ENCODE results near the gene SNX6. TPM values are rescaled to one million over a fixed set of nuclear protein-coding genes. Genes with fewer than 3 reads are reported as not detected.

SNX6 gene
- total and polyA plus RNA-seq, 9 of the 15 experiments (the other 6 are each of a cell fraction or from before 2014, with no cell fraction given) = 34.6 to 111 (median 57.5) TPM

DNA sequence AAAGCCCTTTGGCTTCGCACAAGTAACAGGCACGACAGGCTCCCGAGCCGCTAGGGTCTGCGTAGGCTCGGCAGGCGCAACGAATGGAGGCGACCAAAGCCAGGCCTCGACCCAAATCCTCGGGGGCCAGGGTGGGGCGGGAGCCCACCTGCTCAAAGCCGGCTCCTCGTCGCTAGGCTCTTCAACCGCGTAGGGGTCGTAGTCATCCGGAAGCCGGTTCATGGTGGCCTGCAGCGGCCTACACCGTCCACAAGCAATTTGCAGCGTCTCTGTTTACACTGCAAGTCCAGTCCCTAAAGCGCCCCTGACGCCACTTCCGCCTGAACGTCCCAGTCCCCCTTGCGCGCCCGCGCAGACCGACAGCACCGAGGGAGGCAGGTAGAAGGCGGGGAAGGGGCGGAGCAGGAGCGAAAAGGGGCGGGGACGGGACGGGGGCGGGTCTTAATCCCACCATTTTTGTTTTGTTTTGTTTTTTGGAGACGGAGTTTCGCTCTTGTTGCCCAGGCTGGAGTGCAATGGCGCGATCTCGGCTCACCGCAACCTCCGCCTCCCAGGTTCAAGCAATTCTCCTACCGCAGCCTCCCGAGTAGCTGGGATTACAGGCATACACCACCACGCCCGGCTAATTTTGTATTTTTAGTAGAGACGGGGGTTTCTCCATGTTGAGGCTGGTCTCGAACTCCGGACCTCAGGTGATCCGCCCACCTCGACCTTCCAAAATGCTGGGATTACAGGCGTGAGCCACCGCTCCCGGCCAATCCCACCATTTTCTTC lies 90.4 kb downstream of the SNX6 start, which contains the start of gene EAPP (continued):
- TF ChIP-seq, protein P1, sequence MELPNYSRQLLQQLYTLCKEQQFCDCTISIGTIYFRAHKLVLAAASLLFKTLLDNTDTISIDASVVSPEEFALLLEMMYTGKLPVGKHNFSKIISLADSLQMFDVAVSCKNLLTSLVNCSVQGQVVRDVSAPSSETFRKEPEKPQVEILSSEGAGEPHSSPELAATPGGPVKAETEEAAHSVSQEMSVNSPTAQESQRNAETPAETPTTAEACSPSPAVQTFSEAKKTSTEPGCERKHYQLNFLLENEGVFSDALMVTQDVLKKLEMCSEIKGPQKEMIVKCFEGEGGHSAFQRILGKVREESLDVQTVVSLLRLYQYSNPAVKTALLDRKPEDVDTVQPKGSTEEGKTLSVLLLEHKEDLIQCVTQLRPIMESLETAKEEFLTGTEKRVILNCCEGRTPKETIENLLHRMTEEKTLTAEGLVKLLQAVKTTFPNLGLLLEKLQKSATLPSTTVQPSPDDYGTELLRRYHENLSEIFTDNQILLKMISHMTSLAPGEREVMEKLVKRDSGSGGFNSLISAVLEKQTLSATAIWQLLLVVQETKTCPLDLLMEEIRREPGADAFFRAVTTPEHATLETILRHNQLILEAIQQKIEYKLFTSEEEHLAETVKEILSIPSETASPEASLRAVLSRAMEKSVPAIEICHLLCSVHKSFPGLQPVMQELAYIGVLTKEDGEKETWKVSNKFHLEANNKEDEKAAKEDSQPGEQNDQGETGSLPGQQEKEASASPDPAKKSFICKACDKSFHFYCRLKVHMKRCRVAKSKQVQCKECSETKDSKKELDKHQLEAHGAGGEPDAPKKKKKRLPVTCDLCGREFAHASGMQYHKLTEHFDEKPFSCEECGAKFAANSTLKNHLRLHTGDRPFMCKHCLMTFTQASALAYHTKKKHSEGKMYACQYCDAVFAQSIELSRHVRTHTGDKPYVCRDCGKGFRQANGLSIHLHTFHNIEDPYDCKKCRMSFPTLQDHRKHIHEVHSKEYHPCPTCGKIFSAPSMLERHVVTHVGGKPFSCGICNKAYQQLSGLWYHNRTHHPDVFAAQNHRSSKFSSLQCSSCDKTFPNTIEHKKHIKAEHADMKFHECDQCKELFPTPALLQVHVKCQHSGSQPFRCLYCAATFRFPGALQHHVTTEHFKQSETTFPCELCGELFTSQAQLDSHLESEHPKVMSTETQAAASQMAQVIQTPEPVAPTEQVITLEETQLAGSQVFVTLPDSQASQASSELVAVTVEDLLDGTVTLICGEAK (IDR thresholded peaks at IDR 0.05) = peak; percentile 79
- TF ChIP-seq, protein P1 (CRISPR knock-in tag; IDR thresholded peaks at IDR 0.05) = no peak
- TF ChIP-seq WHSC1 (IDR thresholded peaks at IDR 0.05; ENCODE audit: low read length) = no peak
- no peak for TF ChIP-seq ZNF384 (IDR thresholded peaks at IDR 0.05; ENCODE audit: low read depth, low read length)
- TF ChIP-seq ZNF589 (CRISPR knock-in tag; IDR thresholded peaks at IDR 0.05; ENCODE audit: low read depth) = no peak
- no peak for TF ChIP-seq NCOA2 (IDR thresholded peaks at IDR 0.05; ENCODE audit: partially characterized antibody in 2 of 2)
- TF ChIP-seq, protein P2, sequence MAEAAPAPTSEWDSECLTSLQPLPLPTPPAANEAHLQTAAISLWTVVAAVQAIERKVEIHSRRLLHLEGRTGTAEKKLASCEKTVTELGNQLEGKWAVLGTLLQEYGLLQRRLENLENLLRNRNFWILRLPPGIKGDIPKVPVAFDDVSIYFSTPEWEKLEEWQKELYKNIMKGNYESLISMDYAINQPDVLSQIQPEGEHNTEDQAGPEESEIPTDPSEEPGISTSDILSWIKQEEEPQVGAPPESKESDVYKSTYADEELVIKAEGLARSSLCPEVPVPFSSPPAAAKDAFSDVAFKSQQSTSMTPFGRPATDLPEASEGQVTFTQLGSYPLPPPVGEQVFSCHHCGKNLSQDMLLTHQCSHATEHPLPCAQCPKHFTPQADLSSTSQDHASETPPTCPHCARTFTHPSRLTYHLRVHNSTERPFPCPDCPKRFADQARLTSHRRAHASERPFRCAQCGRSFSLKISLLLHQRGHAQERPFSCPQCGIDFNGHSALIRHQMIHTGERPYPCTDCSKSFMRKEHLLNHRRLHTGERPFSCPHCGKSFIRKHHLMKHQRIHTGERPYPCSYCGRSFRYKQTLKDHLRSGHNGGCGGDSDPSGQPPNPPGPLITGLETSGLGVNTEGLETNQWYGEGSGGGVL (CRISPR knock-in tag; IDR thresholded peaks at IDR 0.05) = no peak
- TF ChIP-seq, protein P3, sequence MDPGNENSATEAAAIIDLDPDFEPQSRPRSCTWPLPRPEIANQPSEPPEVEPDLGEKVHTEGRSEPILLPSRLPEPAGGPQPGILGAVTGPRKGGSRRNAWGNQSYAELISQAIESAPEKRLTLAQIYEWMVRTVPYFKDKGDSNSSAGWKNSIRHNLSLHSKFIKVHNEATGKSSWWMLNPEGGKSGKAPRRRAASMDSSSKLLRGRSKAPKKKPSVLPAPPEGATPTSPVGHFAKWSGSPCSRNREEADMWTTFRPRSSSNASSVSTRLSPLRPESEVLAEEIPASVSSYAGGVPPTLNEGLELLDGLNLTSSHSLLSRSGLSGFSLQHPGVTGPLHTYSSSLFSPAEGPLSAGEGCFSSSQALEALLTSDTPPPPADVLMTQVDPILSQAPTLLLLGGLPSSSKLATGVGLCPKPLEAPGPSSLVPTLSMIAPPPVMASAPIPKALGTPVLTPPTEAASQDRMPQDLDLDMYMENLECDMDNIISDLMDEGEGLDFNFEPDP (CRISPR knock-in tag; IDR thresholded peaks at IDR 0.05) = no peak
- TF ChIP-seq ARID1B (IDR thresholded peaks at IDR 0.05) = no peak
- peak; percentile 76 for TF ChIP-seq RBBP5 (IDR thresholded peaks at IDR 0.05; ENCODE audit: borderline replicate concordance, insufficient read depth, low read length, poor library complexity, severe bottlenecking)
- no peak for TF ChIP-seq GMEB1 (CRISPR knock-in tag; IDR thresholded peaks at IDR 0.05)
- TF ChIP-seq RFX7 (CRISPR knock-in tag; IDR thresholded peaks at IDR 0.05) = no peak
- TF ChIP-seq NFIC (IDR thresholded peaks at IDR 0.05) = no peak

Data from K562 (cell line).